HepG2 (cell line): ENCODE data around the gene BAHD1.

Experiments
- HOXA3 ChIP-seq: sonication (generic); formaldehyde crosslinking; IDR thresholded peaks from 2 replicates; pipeline ENCODE4 v1.5.0; 2020; ENCODE audit warnings: missing genetic modification reagents
- PAX8 ChIP-seq: sonication (generic); formaldehyde crosslinking; IDR thresholded peaks from 2 replicates; pipeline ENCODE4 v1.8.0; 2022; ENCODE audit warnings: mild to moderate bottlenecking, missing genetic modification reagents, borderline replicate concordance
- PHF8 ChIP-seq: sonication (generic); formaldehyde crosslinking; IDR thresholded peaks from 2 replicates; pipeline ENCODE4 v1.5.0; 2020; ENCODE audit warnings: missing genetic modification reagents
- SMC3 ChIP-seq: IDR thresholded peaks from 2 replicates; pipeline ENCODE4 v1.6.1; 2011; ENCODE audit warnings: low read length, improper control_type of control experiment
- TGIF2 ChIP-seq: IDR thresholded peaks from 2 replicates; pipeline ENCODE4 v1.6.1; 2016; ENCODE audit warnings: control low read depth, missing compliant biosample characterization
- TF ChIP-seq, protein P1 (sequence below): sonication (generic); formaldehyde crosslinking; IDR thresholded peaks from 2 replicates; pipeline ENCODE4 v1.5.0; 2020; ENCODE audit warnings: mild to moderate bottlenecking, missing genetic modification reagents, moderate library complexity
- TF ChIP-seq, protein P2 (sequence below): IDR thresholded peaks from 2 replicates; pipeline ENCODE4 v1.6.1; 2012; ENCODE audit warnings: low read length, improper control_type of control experiment

DNA sequence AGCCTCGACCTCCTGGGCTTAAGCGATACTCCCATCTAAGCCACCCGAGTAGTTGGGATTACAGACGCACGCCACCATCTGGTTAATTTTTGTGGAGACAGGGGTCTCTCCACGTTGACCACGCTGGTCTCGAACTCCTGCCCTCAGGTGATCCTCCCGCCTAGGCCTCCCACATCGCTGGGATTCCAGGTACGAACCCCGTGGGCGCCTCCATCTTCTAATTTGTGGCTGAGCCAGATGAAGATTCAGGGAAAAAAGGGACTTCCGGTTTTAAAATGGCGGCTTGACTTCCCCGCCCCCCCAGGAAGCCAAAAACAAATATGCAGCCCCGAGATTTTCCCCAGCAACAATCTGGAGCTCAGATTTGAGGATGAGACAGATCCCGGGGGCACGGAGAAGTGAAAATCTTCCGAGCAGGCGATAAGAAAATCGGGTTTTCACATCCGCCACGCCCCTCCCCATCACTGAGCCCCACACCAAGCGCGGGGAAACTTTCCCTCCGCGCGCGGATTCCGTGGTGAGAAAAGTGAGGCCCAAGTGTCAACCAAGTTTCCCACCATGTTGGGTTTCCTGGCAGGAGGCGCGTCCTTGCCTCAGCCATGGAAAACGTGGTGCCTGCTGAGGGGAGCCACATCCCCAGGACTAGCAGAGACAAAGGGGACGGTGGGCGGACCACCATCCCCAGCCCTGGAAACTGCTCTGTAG lies 45.5 kb downstream of the BAHD1 start:
- TF ChIP-seq PHF8 (CRISPR knock-in tag) (no peak), TGIF2 (CRISPR knock-in tag) (no peak), HOXA3 (CRISPR knock-in tag) (no peak), SMC3 (no peak), PAX8 (CRISPR knock-in tag) (no peak)
- TF ChIP-seq, protein P1, sequence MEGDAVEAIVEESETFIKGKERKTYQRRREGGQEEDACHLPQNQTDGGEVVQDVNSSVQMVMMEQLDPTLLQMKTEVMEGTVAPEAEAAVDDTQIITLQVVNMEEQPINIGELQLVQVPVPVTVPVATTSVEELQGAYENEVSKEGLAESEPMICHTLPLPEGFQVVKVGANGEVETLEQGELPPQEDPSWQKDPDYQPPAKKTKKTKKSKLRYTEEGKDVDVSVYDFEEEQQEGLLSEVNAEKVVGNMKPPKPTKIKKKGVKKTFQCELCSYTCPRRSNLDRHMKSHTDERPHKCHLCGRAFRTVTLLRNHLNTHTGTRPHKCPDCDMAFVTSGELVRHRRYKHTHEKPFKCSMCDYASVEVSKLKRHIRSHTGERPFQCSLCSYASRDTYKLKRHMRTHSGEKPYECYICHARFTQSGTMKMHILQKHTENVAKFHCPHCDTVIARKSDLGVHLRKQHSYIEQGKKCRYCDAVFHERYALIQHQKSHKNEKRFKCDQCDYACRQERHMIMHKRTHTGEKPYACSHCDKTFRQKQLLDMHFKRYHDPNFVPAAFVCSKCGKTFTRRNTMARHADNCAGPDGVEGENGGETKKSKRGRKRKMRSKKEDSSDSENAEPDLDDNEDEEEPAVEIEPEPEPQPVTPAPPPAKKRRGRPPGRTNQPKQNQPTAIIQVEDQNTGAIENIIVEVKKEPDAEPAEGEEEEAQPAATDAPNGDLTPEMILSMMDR (CRISPR knock-in tag): no peak
- TF ChIP-seq, protein P2, sequence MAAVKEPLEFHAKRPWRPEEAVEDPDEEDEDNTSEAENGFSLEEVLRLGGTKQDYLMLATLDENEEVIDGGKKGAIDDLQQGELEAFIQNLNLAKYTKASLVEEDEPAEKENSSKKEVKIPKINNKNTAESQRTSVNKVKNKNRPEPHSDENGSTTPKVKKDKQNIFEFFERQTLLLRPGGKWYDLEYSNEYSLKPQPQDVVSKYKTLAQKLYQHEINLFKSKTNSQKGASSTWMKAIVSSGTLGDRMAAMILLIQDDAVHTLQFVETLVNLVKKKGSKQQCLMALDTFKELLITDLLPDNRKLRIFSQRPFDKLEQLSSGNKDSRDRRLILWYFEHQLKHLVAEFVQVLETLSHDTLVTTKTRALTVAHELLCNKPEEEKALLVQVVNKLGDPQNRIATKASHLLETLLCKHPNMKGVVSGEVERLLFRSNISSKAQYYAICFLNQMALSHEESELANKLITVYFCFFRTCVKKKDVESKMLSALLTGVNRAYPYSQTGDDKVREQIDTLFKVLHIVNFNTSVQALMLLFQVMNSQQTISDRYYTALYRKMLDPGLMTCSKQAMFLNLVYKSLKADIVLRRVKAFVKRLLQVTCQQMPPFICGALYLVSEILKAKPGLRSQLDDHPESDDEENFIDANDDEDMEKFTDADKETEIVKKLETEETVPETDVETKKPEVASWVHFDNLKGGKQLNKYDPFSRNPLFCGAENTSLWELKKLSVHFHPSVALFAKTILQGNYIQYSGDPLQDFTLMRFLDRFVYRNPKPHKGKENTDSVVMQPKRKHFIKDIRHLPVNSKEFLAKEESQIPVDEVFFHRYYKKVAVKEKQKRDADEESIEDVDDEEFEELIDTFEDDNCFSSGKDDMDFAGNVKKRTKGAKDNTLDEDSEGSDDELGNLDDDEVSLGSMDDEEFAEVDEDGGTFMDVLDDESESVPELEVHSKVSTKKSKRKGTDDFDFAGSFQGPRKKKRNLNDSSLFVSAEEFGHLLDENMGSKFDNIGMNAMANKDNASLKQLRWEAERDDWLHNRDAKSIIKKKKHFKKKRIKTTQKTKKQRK: no peak
